C4-2B (cell line): ENCODE results near the gene TENM4.

Source experiments
- H3K27ac ChIP-seq: fragments of 450-650 bp; 2 replicates; pipeline ENCODE4 v1.5.1; 2017
- CTCF ChIP-seq: fragments of 450-650 bp; conservative IDR thresholded peaks from 2 replicates; pipeline ENCODE4 v1.5.1; 2017; ENCODE audit warnings: mild to moderate bottlenecking
- ZFX ChIP-seq: fragments of 450-650 bp; IDR thresholded peaks from 2 replicates; pipeline ENCODE4 v1.6.1; 2017

The TENM4 gene

GRCh38 chr11:78742430-78742829 is 698.4 kb downstream of the TENM4 start:
- TF ChIP-seq CTCF (peak; percentile 24), ZFX (no peak)
- peak overlapping the region; percentile 17; the same call in 1 of the 2 replicates for H3K27ac ChIP-seq

- TF ChIP-seq ZFX (no peak), CTCF (no peak)
- no peak overlapping the region for H3K27ac ChIP-seq
Observed at GRCh38 chr11:78741741-78742140, 699.1 kb downstream of the TENM4 start.

- no peak for TF ChIP-seq CTCF
- no peak for TF ChIP-seq ZFX
- no peak overlapping the region for H3K27ac ChIP-seq
Observed at GRCh38 chr11:78740199-78741071, 700.4 kb downstream of the TENM4 start.

GRCh38 chr11:78737891-78738290 is 702.9 kb downstream of the TENM4 start:
- no peak overlapping the region for H3K27ac ChIP-seq
- TF ChIP-seq CTCF: no peak
- no peak for TF ChIP-seq ZFX

- TF ChIP-seq CTCF (no peak), ZFX (no peak)
- H3K27ac ChIP-seq: no peak overlapping the region
Observed at GRCh38 chr11:78737301-78737700, 703.5 kb downstream of the TENM4 start.

- TF ChIP-seq ZFX: no peak
- no peak overlapping the region for H3K27ac ChIP-seq
Observed at GRCh38 chr11:78735711-78736110, 705.1 kb downstream of the TENM4 start.

- TF ChIP-seq ZFX: no peak
- no peak for TF ChIP-seq CTCF
- no peak overlapping the region for H3K27ac ChIP-seq
Observed at GRCh38 chr11:78733031-78733430, 707.8 kb downstream of the TENM4 start.

GRCh38 chr11:78732246-78732645 is 708.6 kb downstream of the TENM4 start:
- TF ChIP-seq ZFX (no peak), CTCF (no peak)
- no peak overlapping the region for H3K27ac ChIP-seq
